Measurements from ENCODE around the gene SLC35D1.

The SLC35D1 gene

DNA sequence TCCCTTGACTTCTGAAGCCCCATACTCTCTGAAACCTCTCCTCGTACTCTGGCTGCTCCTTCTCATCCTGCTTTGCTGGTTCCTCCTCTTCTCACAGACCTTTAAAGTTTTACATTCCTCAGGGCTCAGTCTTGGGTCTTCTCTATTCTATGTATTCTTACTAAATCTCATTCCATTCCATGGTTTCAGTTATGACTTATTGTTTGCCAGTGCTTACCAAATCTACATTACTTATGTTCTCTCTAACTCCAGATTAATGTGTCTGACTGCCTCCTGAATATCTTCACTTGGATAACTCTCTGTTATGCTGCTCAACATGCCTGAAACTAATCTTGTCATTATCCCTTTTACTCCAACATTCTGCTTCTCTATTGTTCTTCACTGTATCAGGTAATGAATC is 5.4 kb upstream of the SLC35D1 start:
- TF ChIP-seq, protein P1, sequence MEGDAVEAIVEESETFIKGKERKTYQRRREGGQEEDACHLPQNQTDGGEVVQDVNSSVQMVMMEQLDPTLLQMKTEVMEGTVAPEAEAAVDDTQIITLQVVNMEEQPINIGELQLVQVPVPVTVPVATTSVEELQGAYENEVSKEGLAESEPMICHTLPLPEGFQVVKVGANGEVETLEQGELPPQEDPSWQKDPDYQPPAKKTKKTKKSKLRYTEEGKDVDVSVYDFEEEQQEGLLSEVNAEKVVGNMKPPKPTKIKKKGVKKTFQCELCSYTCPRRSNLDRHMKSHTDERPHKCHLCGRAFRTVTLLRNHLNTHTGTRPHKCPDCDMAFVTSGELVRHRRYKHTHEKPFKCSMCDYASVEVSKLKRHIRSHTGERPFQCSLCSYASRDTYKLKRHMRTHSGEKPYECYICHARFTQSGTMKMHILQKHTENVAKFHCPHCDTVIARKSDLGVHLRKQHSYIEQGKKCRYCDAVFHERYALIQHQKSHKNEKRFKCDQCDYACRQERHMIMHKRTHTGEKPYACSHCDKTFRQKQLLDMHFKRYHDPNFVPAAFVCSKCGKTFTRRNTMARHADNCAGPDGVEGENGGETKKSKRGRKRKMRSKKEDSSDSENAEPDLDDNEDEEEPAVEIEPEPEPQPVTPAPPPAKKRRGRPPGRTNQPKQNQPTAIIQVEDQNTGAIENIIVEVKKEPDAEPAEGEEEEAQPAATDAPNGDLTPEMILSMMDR (IDR thresholded peaks at IDR 0.05) = no peak

DNA sequence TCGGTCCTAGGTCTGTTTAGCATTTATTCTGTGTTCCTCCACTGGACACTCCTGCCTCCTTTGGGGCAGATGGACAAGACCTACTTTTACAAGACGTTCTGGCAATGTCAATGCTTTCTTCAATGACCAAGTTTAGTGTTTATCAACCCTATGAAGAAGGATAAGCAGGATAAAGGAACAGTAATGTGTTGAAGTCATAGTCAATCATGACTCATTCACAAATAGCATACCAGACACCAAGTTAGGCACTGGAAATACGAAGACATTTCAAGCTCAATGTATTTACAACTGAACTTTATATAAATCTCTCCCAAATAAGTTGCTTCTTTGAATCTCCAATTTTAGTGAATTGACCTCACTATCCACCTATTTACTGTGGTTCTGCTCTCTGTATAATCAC is 4.8 kb upstream of the SLC35D1 start:
- TF ChIP-seq, protein P1 (IDR thresholded peaks at IDR 0.05) = no peak

DNA sequence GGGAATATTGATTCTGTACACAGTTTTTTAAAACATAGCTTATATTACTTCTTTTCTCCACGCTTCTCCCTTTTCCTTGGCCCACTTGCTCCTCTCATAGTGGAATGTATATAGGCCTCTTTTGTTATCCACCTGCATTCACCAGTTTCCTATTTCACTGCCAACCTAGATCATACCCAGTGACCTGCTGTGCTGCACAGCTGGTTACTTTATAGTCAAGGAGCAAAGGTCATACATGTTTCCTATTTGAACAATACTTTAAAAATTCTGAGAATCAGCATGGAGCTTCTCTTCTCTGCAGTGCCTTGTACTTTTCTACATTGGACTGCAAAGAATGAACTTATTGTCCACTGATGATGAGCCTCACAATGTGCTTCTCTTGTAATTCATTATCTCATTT is 4.3 kb upstream of the SLC35D1 start:
- TF ChIP-seq, protein P1 (IDR thresholded peaks at IDR 0.05) = no peak

DNA sequence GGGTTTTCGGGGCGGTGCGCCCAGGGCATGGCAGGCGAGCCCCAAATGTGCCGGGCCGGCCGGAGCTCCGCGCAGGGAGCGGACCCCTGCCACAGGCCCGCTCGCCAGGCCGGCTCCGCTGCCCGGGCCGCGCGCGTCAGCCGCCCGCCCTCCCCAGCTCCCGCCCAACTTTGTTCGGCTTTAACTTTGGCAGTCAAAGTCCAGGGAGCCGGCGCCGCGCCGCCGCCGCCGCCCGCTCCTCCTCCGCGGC is 488 bp downstream of the SLC35D1 start:
- TF ChIP-seq, protein P1 (IDR thresholded peaks at IDR 0.05) = no peak

DNA sequence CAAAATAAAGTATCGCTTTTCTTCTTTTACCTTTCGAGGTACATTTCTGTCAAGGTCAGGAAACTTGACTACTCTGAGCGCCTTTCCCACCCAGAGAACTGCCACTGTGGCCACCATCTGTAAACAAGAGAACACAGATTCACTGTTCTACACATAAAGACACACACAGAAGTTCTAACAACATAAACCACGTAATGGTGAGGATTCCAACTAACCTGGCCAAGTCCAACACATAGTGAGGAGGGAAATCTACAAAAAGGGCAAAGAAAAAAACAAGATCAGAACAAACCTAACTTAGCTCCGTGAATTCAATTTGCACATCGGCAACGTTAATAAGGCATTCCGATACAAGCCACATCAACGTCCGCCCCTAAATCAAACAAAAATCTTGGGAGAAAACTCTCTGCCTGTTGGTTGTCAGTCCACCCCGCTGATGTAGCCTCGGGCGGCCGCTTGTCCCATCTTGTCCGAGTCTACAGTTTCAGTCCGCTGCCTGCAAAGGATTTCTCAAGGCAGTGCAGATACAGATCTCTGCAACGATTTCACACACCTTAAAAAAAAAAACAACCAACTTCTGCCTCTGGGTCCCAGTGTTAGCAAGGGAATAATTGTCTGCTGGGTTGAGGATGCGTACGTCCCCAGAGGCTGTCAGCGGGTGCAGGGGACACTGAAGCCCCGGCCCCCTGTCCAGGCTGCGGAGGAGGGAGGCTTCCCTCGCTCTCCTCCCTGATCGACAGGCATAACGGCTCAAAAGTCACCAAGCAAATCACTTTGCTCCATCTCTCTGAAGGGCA is 1.0 kb downstream of the SLC35D1 start:
- TF ChIP-seq, protein P1 (IDR thresholded peaks at IDR 0.05) = no peak

DNA sequence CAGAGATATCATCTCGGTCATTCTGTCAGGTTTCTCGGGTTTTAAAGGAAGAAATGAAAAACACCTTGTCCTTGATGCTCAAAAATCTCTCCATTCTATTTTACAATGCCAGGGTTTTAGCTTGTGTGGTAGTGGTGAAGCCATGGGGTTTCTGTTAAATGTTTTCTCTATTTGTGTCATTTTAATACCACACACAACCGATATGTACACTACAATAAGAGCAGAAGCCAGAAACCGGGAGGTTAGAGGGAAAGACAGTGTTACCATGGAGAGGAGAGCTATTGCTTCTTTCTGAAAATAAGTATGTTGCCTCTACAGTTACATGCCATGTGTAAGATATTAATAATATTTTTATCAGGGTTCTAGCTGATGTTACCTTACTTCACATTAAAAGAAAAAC is 2.8 kb downstream of the SLC35D1 start:
- TF ChIP-seq, protein P1 (IDR thresholded peaks at IDR 0.05) = no peak

DNA sequence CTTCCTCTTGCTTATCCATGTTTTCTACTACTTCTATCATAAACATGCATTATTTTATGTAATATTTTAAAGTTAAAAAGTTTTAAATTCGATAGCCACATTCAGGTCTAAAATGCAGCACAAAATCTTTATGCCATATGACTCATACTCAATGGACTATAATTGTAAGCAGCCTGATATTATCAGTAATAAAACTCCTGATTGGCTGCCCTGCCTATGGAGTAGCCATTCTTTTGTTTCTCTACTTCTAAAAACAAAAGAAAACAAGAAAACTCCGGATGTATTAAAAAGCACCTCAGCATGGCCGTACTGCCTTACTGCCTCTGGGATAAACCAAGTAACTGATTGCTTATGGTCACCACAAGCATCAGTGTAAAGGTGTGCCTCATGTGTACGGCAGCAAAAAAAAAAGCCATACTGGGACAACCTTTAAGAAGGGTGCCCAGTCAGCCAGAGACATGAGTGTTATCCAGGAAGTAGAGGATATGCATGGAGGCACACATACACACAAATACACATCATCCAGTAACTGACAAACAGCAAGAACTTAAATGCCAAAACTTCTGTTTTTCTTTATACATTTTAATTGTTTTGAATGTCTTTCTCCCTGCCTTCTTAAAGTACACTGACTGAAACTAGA is 9.2 kb downstream of the SLC35D1 start:
- TF ChIP-seq, protein P1 (IDR thresholded peaks at IDR 0.05) = no peak
